GM12872 (cell line): ENCODE results near the gene MEIS3.

Experiments used
- CTCF ChIP-seq: IDR thresholded peaks from 3 replicates; pipeline ENCODE4 v1.5.1; 2011; ENCODE audit warnings: low read depth, mild to moderate bottlenecking, low read length, moderate library complexity; ENCODE audit not compliant: insufficient read depth

MEIS3 gene

GRCh38 chr19:47456721-47457474 lies 37.6 kb upstream of the MEIS3 start:
- TF ChIP-seq CTCF = no peak

GRCh38 chr19:47450478-47450877 lies 31.2 kb upstream of the MEIS3 start:
- TF ChIP-seq CTCF = no peak

GRCh38 chr19:47448360-47448727 lies 29.0 kb upstream of the MEIS3 start:
- TF ChIP-seq CTCF = no peak

- TF ChIP-seq CTCF = no peak
These were observed 28.4 kb upstream of the MEIS3 start for GRCh38 chr19:47447470-47448359.

DNA sequence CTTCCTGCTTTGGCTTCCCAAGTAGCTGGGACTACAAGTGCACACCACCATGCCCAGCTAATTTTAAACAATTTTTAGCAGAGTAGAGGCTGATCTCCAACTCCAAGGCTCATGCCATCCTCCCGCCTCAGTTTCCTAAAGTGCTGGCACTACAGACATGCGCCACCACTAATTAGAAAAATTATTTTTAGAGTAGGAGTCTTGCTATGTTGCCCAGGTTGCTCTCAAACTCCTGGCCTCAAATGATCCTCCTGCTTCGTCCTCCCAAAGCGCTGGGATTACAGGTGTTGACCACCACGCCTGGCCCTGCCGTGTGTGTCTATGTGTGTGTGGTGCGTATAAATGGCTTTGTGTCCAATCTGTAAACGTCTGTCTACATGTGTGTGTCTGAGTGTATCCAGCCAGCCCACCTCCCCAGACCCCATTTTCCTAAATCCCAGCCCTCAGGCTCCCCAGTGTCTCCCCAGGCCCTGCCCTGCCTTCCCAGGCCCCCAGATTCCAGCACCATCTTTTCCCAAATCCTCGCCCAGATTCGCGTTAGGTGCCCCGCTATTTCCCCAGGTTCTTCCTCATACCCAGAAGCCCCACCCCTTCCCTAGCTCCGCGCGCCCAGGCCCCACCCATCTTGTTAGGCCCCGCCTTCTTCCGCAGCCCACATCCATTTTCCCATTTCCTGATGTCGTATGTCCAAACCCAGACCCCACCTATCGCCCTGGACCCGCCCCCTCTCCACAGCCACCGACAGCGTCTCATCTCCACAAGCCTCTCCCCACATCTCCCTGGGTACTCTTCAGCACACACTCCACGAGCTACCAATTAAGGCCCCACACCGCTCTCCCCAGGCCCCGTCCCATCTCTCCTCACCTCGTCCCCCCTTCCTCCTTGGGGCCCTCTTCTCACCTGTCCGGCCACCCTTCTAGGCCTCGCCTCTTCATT lies 27.5 kb upstream of the MEIS3 start:
- TF ChIP-seq CTCF = no peak

- no peak for TF ChIP-seq CTCF
These were observed 26.6 kb upstream of the MEIS3 start for GRCh38 chr19:47445937-47446402.

- TF ChIP-seq CTCF = no peak
These were observed 26.2 kb upstream of the MEIS3 start for GRCh38 chr19:47445527-47445926.
